ENCODE measurements around the gene SORL1. TPM values are rescaled to one million over a fixed set of nuclear protein-coding genes. Genes with fewer than 3 reads are reported as not detected.
"Not testable (repeated sequence)": the region's sequence is repeated elsewhere in the genome, so short reads cannot be mapped to it uniquely, and the experiment has no call there.

SORL1 gene
- polyA plus RNA-seq, 3 donors: 31.6 to 44.8 (median 37.4) TPM

GRCh38 chr11:121614636-121615240, 162.6 kb downstream of the SORL1 start:
- no peak for DNase-seq

DNA sequence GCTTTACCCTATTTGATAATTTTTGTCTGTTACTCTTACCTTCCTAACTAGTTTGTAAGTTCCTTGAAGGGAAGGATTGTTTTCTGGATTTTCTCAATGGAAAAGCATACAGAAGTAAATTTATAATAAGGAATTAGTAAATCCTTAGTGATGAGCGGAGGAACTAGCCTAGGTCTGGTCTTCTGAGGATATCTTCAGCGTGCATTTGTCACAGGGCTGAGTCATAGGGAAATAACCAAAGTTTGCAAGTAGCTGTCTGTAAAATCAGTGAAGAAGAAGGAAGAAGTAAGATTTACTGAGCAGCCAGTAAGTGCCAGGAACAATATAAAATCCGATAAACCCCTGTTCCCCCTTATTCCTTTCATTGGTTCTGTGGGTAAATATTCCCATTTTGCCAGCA, 163.4 kb downstream of the SORL1 start:
- DNase-seq: no peak

DNA sequence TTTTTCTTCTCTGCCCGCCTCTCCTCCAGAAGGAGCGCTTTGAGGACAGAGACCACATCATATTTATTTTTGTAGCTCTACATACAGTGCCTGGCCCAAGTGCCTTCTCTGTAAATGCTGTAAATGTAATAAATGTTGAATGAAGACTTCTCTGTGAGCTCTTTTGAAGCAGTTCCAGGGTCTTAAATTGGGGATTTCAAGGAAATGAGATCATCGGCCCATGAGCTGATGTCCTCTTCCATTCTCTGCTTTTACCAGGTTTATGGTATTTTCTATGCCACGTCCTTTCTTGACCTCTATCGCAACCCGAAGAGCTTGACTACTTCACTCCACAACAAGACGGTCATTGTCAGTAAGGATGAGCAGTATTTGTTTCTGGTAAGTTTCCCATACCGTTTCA, 166.4 kb downstream of the SORL1 start:
- no peak for DNase-seq

GRCh38 chr11:121625777-121626506, 173.8 kb downstream of the SORL1 start:
- DNase-seq: no peak

DNA sequence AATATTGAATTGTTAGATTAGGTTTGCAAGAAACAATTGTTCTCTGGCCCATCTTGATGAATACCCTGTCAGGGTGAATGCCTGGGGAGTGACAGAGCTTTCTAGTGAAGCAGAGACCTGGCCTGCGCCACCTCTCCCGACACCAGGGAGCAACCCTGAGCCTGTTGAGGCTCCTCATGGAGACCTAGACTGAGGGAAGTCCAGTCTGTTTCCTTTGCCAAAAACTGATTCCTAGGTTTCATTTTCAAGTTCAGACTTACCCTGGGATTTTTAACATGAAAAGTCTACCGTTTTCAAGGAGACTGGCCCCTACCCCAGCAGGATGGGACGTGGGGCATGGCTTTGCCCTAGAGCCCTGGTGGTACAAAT, 174.4 kb downstream of the SORL1 start:
- DNase-seq: no peak

DNA sequence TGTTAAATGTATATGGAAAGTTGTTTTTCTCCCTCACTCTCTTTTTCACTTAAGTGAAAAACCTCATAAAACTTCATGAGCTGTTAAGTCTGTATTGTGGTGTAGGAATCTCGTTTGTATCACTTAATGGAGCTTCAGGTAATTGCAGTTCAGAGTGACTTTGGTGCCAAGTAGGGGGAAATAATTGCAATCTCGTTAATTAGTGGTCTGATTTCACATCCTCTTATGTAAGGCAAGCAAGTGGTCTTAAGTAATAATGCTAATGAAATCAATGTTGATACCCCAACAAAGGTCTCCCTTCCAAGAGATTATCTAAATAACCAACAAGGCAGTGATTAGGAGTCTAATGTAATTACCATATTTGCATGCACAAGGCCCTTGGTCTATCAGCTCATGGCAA, 174.9 kb downstream of the SORL1 start:
- no peak for DNase-seq

DNA sequence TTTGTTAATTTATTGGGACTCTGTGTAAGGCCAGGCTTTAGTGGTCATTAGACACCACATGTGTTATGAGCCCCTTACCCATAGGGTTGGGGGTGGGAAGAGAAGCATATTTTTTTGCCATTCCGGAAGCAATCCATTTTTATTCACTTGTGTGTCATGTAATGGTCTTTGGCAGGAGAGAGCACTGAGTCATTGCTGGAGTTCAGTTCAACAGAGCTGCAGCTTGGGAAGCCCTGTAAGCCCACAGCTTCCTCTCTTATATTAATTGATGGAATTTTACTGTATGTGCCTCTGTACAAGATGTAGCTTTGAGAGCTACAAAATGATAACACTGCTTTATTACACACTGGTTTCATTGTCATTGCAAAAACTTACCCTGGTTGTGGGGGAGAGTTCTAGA, 177.9 kb downstream of the SORL1 start:
- no peak for DNase-seq

DNA sequence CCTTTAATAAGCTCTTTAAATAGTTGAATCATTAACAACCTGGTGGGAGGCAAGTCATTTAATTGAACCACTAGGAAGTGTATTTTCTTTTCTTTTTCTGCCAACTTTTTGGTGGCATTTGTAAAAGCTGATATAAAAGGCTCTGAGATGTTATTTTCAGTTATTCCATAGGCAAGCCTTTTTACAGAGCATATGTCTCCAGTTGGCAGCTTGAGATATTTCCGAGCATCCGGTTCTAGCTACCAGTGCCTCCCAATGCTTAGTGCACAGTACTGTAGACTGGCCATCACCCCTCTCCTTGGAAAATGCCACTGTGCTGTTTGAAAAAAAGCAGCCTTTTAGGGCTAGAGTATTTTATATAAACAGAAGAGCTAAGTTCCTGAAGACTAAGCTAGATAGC, 179.3 kb downstream of the SORL1 start:
- no peak for DNase-seq

- no peak for DNase-seq
Measured at GRCh38 chr11:121634273-121634672, 182.2 kb downstream of the SORL1 start.

- no peak for DNase-seq
Measured at GRCh38 chr11:121634889-121635288, 182.8 kb downstream of the SORL1 start.

GRCh38 chr11:121636081-121636799, 184.1 kb downstream of the SORL1 start:
- DNase-seq: no peak

DNA sequence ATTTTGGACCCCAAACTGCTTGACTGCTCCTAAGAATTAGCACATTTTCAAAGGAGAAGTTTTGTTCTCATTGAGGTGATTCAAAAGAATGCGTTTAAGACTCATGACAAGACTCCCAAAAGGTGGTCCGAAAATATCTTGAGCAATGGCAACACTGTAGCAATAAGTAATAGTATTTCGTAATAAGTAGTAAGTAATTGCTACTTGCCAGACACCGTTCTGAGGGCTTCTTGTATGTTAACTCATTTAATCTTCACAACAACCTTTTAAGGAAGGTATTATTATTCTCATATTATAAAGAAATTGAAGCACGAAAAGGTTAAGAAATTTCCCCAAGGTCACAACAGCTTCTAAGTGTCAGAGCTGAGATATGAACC, 184.7 kb downstream of the SORL1 start:
- DNase-seq: no peak

- not testable (repeated sequence) for DNase-seq
Measured at GRCh38 chr11:121637587-121637986, 185.5 kb downstream of the SORL1 start.

GRCh38 chr11:121643479-121644186, 191.5 kb downstream of the SORL1 start:
- DNase-seq: no peak

- no peak for DNase-seq
Measured at GRCh38 chr11:121644187-121644512, 192.0 kb downstream of the SORL1 start.

GRCh38 chr11:121645001-121645400, 192.9 kb downstream of the SORL1 start:
- DNase-seq: no peak

- DNase-seq: no peak
Measured at GRCh38 chr11:121645596-121645995, 193.5 kb downstream of the SORL1 start.

DNA sequence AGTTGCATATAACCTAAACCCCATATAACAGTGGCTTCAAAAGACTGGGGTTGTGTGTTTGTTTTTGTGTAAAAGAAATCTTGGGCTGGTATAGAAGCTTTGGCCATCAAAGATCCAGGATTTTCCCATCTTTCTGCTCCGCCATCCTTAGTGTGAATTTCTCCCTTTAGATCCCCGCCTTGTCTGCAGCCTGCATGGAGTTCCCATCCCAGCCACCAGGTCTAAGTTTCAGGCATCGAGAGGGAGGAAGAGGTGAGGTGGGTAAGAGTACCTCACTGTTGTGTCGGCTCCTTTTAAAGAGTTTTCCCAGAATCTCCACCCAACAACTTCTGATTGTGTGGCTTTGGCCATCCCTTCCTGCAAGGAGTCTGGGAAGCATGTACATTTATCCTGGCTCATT, 196.2 kb downstream of the SORL1 start:
- no peak for DNase-seq

GRCh38 chr11:121649798-121650197, 197.7 kb downstream of the SORL1 start:
- DNase-seq: no peak

DNA sequence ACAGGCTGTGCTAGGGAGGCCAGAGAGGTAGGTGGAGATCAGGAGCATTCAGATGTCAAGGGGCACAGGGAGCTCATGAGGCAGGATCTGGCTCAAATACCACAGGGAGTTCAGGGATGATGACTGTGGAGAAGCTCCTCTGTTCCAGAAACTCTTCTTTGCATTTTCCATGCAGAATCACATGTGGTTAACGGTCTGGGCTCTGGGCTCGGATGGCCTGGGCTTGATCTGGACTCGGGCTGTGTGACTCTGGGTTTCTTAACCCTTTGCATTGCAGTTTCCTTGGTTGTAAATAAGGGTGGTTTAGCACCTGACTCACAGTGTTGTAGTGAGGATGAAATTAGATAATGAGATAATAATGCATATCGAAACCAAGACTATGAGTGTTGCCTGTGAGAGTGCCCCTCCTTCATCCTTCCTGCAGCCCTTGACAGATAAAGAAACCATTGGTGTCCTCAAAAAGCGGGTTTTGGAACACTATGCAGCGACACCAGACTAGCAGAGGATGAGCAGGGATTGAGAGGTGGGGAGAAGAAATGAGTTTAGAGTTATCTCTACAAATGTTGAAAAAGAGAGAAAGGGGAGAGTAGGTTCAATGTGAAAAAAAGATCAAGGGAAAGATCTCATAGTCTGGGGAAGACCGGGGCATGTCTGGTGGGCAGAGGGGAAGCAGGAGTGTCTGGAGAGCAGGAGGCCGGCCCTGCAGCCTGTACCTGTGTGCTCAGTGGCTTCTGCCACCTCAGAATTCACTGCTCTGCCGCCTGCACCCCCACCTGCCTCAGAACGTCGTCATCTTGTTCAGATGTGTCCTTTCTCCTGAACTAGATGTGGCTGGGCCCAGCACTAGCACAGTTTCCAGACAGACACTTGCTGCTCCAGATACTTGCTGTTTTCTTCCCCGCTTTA, 198.5 kb downstream of the SORL1 start:
- no peak for DNase-seq

GRCh38 chr11:121651257-121651605, 199.1 kb downstream of the SORL1 start:
- DNase-seq: no peak

DNA sequence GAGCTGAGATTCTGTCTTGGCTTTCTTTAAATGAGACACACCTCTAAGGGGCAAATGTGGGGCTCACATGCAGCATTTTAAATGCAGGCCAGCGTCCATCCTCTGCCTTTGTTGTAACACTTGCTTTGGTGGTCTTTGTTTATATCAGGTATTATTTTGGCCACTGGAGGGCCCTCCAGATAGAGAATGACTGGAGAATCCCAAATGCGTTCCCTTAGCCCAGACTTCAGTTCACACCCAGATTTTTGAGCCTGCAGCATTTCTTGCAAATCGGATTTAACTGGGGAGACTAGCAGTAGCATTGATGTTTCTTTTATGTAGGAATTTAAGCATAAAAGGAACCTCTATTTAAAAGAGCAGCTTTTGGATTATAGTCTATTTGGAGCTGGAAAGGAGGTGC, 200.9 kb downstream of the SORL1 start:
- peak; percentile 60 for DNase-seq

Data from renal pelvis (tissue), 4 donors.